Esophagus muscularis mucosa (tissue), 4 donors: Measurements from ENCODE around the gene MINK1. TPM values are rescaled to one million over a fixed set of nuclear protein-coding genes. Genes with fewer than 3 reads are reported as not detected.

Experiments used
- DNase-seq: peaks from one replicate; pipeline ENCODE4 v3.0.0-alpha.2; 2017; ENCODE audit errors: extremely low spot score
- H3K27ac ChIP-seq, 4 donors: fragments of 200-600 bp; sonication (generic); replicated peaks in 1 of 4; 1 replicate in 3 of 4; 2 replicates in 1 of 4; pipeline ENCODE4 v1.5.1; 2016 to 2019; ENCODE audit warnings: mild to moderate bottlenecking in 1 of 4
- H3K27me3 ChIP-seq, 4 donors: fragments of 200-600 bp; sonication (generic); one replicate each; pipeline versions ENCODE4 v1.5.1 to v1.6.0; 2016 to 2019
- H3K36me3 ChIP-seq, 4 donors: fragments of 200-600 bp; sonication (generic); one replicate each; pipeline ENCODE4 v1.5.1; 2016 to 2019
- H3K4me1 ChIP-seq, 4 donors: fragments of 200-600 bp; sonication (generic); one replicate each; pipeline ENCODE4 v1.5.1; 2016 to 2019
- H3K4me3 ChIP-seq, 4 donors: fragments of 200-600 bp; sonication (generic); 1 replicate in 2 of 4; 2 replicates in 2 of 4; pipeline ENCODE4 v1.5.1; 2016 to 2019; ENCODE audit warnings: mild to moderate bottlenecking in 4 of 4, moderate library complexity in 1 of 4
- H3K9me3 ChIP-seq, 4 donors: fragments of 200-600 bp; sonication (generic); 1 replicate in 3 of 4; 2 replicates in 1 of 4; pipeline ENCODE4 v1.5.1; 2016 to 2019
- EP300 ChIP-seq: sonication (generic); formaldehyde crosslinking; IDR thresholded peaks from one replicate; pipeline ENCODE4 v1.6.1; 2017; ENCODE audit warnings: antibody characterized with exemption
- POLR2A ChIP-seq: fragments of 450-650 bp; IDR thresholded peaks from one replicate; pipeline ENCODE4 v1.6.1; 2017; ENCODE audit warnings: antibody characterized with exemption, moderate library complexity, mild to moderate bottlenecking, low read depth
- POLR2AphosphoS5 ChIP-seq, 2 donors: sonication (generic); formaldehyde crosslinking; IDR thresholded peaks; one replicate each; pipeline ENCODE4 v1.6.1; 2017; ENCODE audit warnings: antibody characterized with exemption in 2 of 2
- WGBS: methylation state at CpG from one replicate; pipeline ENCODE4 v1.1.5; 2018; 5-methylcytosine and 5-hydroxymethylcytosine counted together
- intact Hi-C: fragments of 100-400 bp; cut with DNase I; formaldehyde crosslinking; loops from one replicate; pipeline ENCODE4 v1.15.1; 2023
- total RNA-seq, 4 donors: library from RNA; depleted of rRNA; stranded (reverse); fragments of >200 nt; gene quantifications; one replicate each; pipeline versions ENCODE4 v1.1.0 to v1.2.1, GENCODE V29; 2016
- TF ChIP-seq, protein P1 (sequence below), 3 experiments: fragments of 200-600 bp in 2 of 3; fragments of 450-650 bp in 1 of 3; sonication (generic) in 2 of 3; IDR thresholded peaks; one replicate each; pipeline ENCODE4 v1.5.1; 2017 to 2019; ENCODE audit warnings: antibody characterized with exemption in 3 of 3, mild to moderate bottlenecking in 2 of 3, moderate library complexity in 1 of 3

MINK1 gene
- total RNA-seq, 4 donors from 2014 or later, result 28.8 to 55.2 (median 38.8) TPM

GRCh38 chr17:4842376-4842775 is 9.2 kb downstream of the MINK1 start:
- intact Hi-C loops, result no loop called here
- Histone ChIP-seq H3K27ac (no peak overlapping the region), H3K4me3 (no peak overlapping the region), H3K27me3 (no peaks in the 10 kb centered on the region), H3K9me3 (no peaks in the 10 kb centered on the region), H3K4me1 (peaks cover 19 to 44% (median 31%) of the 10 kb centered on the region in 4 donors), H3K36me3 (peaks cover 0 to 11% (median 0%) of the 10 kb centered on the region in 4 donors)
- 97% methylated on average over 3 of the region's 3 CpGs for WGBS
- TF ChIP-seq POLR2A (no peak), POLR2AphosphoS5 (IDR thresholded peaks at IDR 0.05) (no peak), EP300 (no peak)
- TF ChIP-seq, protein P1, sequence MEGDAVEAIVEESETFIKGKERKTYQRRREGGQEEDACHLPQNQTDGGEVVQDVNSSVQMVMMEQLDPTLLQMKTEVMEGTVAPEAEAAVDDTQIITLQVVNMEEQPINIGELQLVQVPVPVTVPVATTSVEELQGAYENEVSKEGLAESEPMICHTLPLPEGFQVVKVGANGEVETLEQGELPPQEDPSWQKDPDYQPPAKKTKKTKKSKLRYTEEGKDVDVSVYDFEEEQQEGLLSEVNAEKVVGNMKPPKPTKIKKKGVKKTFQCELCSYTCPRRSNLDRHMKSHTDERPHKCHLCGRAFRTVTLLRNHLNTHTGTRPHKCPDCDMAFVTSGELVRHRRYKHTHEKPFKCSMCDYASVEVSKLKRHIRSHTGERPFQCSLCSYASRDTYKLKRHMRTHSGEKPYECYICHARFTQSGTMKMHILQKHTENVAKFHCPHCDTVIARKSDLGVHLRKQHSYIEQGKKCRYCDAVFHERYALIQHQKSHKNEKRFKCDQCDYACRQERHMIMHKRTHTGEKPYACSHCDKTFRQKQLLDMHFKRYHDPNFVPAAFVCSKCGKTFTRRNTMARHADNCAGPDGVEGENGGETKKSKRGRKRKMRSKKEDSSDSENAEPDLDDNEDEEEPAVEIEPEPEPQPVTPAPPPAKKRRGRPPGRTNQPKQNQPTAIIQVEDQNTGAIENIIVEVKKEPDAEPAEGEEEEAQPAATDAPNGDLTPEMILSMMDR (IDR thresholded peaks at IDR 0.05), result no peak
- DNase-seq, result no peak

GRCh38 chr17:4843321-4844000 is 10.3 kb downstream of the MINK1 start:
- Histone ChIP-seq H3K9me3 (no peaks in the 10 kb centered on the region), H3K4me3 (no peak overlapping the region), H3K27ac (no peak overlapping the region), H3K27me3 (no peaks in the 10 kb centered on the region), H3K4me1 (peaks cover 8 to 42% (median 27%) of the 10 kb centered on the region in 4 donors), H3K36me3 (peaks cover 0 to 2% (median 0%) of the 10 kb centered on the region in 4 donors)
- intact Hi-C loops, result no loop called here
- DNase-seq, result no peak
- TF ChIP-seq POLR2A (no peak), POLR2AphosphoS5 (IDR thresholded peaks at IDR 0.05) (no peak), EP300 (no peak)
- TF ChIP-seq, protein P1 (IDR thresholded peaks at IDR 0.05), result no peak
- WGBS, result 68% methylated on average over 9 of the region's 9 CpGs

DNA sequence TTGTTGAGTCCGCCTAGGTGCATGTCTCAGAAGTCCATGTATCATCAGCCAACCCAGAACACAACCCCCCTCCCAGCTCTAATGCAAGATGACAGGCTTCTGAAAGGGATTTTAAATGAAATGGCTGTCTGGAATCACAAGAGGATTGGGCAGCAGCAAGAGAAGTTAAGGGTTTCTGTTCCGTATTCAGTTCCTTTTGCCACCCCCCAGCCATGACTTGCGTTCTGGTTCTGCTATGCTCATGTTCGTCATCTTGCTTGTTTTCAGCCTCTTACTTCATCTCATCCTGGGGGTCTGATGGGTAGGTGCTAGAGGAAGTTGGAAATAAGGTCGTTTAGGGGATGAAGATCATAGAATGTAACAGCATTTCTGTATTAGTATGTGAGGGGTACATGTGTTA is 12.0 kb downstream of the MINK1 start:
- no peaks in the 10 kb centered on the region for H3K36me3 ChIP-seq
- H3K4me3 ChIP-seq, result no peak overlapping the region
- TF ChIP-seq EP300, result no peak
- TF ChIP-seq, protein P1 (IDR thresholded peaks at IDR 0.05), result no peak
- H3K27ac ChIP-seq, result no peak overlapping the region
- peaks cover 15 to 51% (median 34%) of the 10 kb centered on the region in 4 donors for H3K4me1 ChIP-seq
- no peaks in the 10 kb centered on the region for H3K9me3 ChIP-seq
- DNase-seq, result no peak
- no peaks in the 10 kb centered on the region for H3K27me3 ChIP-seq
- WGBS, result 81% methylated on average over 5 of the region's 5 CpGs
- intact Hi-C loops, result no loop called here

- Histone ChIP-seq H3K4me3 (no peak overlapping the region), H3K4me1 (peaks cover 13 to 53% (median 36%) of the 10 kb centered on the region in 4 donors), H3K27ac (no peak overlapping the region), H3K27me3 (no peaks in the 10 kb centered on the region), H3K9me3 (no peaks in the 10 kb centered on the region), H3K36me3 (no peaks in the 10 kb centered on the region)
- intact Hi-C loops, result no loop called here
- DNase-seq, result no peak
- WGBS, result 88% methylated on average over 12 of the region's 13 CpGs
- TF ChIP-seq POLR2AphosphoS5 (IDR thresholded peaks at IDR 0.05), result no peak
- no peak for TF ChIP-seq POLR2A
- TF ChIP-seq, protein P1 (IDR thresholded peaks at IDR 0.05), result no peak
- no peak for TF ChIP-seq EP300
Measured at GRCh38 chr17:4846635-4847390, 13.7 kb downstream of the MINK1 start.
